Memory B cell (primary cell): ENCODE data around the gene CDC42BPB.

ENCODE experiments used
- ATAC-seq: fragments of 150-1000 bp; cut with Tn5 transposase; 2 replicates; pipeline ENCODE4 v1.10.0; 2021; ENCODE audit warnings: low read depth, mild to moderate bottlenecking, moderate library complexity
- DNase-seq, 2 donors: peaks; one replicate each; pipeline ENCODE4 v3.0.0; 2022; ENCODE audit warnings: low spot score in 2 of 2
- H3K27ac Mint-ChIP-seq: one replicate; pipeline ENCODE4 v1.8.0; 2022; ENCODE audit warnings: mild to moderate bottlenecking, moderate library complexity, mixed read lengths
- H3K27me3 Mint-ChIP-seq: one replicate; pipeline ENCODE4 v1.8.0; 2022; ENCODE audit warnings: mixed read lengths
- H3K36me3 Mint-ChIP-seq: one replicate; pipeline ENCODE4 v1.8.0; 2022; ENCODE audit warnings: mild to moderate bottlenecking, mixed read lengths
- H3K4me1 Mint-ChIP-seq: one replicate; pipeline ENCODE4 v1.8.0; 2022; ENCODE audit warnings: mixed read lengths
- H3K4me3 Mint-ChIP-seq: one replicate; pipeline ENCODE4 v1.8.0; 2022; ENCODE audit warnings: mild to moderate bottlenecking, moderate library complexity, mixed read lengths
- H3K9me3 Mint-ChIP-seq: one replicate; pipeline ENCODE4 v1.8.0; 2022; ENCODE audit warnings: mixed read lengths

Gene CDC42BPB

DNA sequence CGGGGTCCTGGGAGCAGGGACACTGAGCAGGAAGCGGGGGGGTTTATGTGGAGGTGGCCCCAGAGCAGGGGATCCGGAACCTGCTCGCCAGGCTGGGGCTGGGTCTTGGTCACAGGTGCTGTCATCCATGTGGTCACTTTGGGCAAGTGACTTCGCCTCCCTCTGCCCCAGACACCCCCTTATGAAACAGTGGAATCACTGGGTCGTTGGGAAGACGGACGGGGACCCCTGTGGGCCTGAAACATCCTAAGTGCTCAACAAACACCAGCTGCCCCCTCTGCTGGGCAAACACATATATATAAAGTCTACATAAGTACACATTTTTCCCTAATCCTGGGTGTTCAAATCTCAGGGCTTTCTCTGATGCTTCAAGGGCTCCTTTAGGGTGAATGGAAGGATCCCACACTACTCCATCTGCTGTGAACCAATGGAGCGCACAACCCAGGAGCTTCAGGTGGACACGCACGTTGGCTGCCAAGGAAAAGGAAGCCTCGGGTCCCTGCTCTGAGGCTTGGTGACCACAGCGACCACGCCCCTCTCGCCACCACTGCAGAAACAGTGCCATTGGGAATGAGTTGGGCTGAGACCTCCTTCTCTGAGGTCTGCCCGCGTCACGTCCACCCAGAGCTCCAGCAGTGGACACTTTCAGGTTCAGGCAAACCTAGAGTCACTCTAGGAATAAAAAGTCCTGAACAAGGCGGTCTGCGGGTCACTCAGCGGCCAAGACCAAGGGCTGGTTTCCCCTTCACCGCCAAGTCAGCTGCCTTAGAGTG is 54.6 kb downstream of the CDC42BPB start:
- ATAC-seq = no peak
- no peaks in the 10 kb centered on the region for H3K9me3 Mint-ChIP-seq
- DNase-seq = no peak
- H3K27ac Mint-ChIP-seq = peak overlapping the region; percentile 83
- no peak overlapping the region for H3K4me3 Mint-ChIP-seq
- H3K36me3 Mint-ChIP-seq = peaks cover 28% of the 10 kb centered on the region
- no peaks in the 10 kb centered on the region for H3K27me3 Mint-ChIP-seq
- H3K4me1 Mint-ChIP-seq = peaks cover 11% of the 10 kb centered on the region

DNA sequence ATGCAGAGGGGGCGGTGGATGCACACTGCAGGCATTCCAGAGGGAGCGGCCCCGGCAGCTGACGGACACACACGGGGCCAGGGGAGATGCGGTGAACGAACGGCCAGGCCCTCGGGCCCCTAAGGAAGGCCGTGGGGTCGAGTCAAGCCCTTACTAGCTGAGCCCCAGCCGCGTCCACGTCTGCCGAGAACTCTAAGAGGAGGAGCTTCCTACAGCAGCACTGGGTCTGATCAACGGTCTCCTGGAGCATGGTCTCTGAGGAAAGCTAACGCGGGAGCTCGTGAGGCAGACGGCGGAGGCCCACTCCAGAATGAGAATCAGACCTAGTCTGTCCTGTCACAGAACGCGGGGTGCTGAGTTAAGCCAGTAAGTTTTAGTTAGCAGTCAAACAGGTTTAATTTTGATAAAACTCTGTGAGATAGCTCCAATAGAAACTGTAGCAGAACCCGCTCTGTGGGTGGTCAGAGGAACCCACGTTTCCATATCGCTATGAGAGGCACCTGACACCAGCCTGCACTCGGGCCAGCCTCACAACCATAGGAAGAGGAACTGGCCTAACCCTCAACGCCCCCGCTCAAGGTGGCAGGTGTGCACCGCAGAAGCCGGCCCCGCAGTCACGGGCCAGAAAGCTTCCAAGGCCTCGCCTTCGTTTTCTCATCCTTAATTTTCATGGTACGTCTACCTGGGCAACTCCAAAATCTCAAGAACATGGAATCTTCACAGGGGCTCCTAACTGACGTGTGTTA is 55.5 kb downstream of the CDC42BPB start:
- peaks cover 12% of the 10 kb centered on the region for H3K4me1 Mint-ChIP-seq
- H3K4me3 Mint-ChIP-seq = peak overlapping the region; percentile 41
- H3K27ac Mint-ChIP-seq = peak overlapping the region; percentile 83
- H3K9me3 Mint-ChIP-seq = no peaks in the 10 kb centered on the region
- peak; percentile 30 to 40 for DNase-seq
- ATAC-seq = peak; percentile 99
- no peaks in the 10 kb centered on the region for H3K27me3 Mint-ChIP-seq
- peaks cover 23% of the 10 kb centered on the region for H3K36me3 Mint-ChIP-seq

DNA sequence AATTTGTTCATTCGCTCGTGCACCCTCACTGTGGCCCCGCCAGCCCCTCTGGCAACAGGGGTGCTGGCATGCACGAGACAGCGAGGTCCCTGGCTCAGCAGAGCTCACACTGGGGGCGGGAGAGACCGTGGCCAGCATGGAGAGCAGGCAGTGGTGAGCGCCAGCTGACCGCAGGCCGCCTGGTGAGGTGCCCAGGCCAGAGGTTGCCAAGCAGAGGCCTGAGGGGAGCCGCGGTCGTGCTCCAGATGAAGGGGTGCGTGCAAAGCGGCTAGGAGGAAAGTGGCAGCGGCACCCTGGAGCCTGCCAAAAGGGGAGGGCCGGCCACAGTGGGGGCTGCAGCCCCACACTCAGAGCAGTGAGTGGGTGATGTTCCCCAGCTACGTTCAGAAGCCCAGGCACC is 56.1 kb downstream of the CDC42BPB start:
- no peak overlapping the region for H3K4me3 Mint-ChIP-seq
- H3K36me3 Mint-ChIP-seq = peaks cover 23% of the 10 kb centered on the region
- ATAC-seq = no peak
- peak overlapping the region; percentile 57 for H3K27ac Mint-ChIP-seq
- DNase-seq = no peak
- H3K9me3 Mint-ChIP-seq = no peaks in the 10 kb centered on the region
- no peaks in the 10 kb centered on the region for H3K27me3 Mint-ChIP-seq
- peaks cover 11% of the 10 kb centered on the region for H3K4me1 Mint-ChIP-seq

DNA sequence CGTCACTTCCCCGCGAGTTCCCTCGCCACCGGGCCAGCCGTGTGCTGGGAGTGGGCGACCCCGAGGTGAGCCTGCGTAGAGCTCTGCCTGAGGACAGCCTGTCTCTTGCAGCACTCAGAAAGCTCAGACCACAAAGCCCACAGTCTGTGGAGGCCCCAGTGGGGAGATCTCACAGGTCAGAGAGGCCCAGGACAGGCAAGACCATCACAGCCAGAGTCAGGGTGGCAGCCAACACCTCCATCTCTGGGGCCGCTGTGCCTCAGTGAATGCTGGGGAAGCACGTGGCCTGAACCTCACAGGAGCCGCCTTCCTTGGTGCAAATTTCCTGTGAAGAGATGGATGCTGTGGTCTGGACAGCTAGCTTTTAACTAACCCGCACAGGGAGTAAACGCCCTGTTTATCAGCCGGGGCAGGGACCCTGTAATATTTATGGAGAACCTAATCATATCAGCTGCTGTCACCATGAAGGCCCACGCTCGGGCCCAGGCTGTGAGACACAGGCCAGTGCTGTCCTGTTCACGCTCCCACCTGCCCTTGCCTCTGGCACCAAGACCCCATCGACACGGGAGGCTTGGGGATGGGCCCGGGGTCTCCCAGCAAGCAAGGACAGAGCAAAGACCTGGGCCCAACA is 56.9 kb downstream of the CDC42BPB start:
- peaks cover 25% of the 10 kb centered on the region for H3K36me3 Mint-ChIP-seq

DNA sequence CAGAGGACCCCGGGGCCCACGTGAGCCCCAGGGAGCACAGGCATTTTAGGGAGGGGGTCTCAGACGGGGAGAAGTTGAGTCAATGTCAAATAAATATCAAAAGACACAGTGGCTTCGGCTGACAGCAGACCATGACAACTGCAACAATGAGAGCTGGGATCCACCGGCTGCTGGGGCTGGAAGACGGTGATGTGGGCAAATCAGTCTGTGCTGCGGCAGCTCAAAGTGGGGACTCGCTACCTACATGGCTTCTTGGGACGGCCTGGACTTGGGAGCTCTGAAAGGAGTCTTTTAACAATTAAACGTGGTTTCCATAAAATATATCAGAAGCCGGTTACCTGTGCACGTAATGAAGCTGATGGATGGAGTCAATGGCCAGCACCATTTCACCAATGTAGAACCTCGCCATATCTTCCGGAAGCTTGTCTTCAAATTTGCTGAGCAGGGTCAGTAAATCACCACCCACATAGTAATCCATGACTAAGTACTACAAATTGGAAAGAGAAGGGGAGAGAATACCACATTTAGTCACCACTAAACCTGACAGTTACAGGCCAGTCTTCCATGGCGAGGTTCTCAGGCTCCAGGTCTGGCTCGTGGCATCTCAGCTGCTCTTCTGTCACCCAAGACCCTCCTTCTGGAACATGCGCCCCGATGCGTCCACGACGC is 58.0 kb downstream of the CDC42BPB start:
- DNase-seq (no peak), ATAC-seq (no peak)
- Mint-ChIP-seq H3K36me3 (peaks cover 30% of the 10 kb centered on the region), H3K27ac (no peak overlapping the region), H3K9me3 (no peaks in the 10 kb centered on the region), H3K4me1 (peaks cover 11% of the 10 kb centered on the region), H3K27me3 (no peaks in the 10 kb centered on the region), H3K4me3 (no peak overlapping the region)

More for the DNA sequence above, 56.9 kb downstream of the CDC42BPB start:
- Mint-ChIP-seq H3K27me3 (no peaks in the 10 kb centered on the region), H3K9me3 (no peaks in the 10 kb centered on the region), H3K4me3 (no peak overlapping the region), H3K27ac (peak overlapping the region; percentile 57), H3K4me1 (peaks cover 11% of the 10 kb centered on the region)
- ATAC-seq (no peak), DNase-seq (no peak)

DNA sequence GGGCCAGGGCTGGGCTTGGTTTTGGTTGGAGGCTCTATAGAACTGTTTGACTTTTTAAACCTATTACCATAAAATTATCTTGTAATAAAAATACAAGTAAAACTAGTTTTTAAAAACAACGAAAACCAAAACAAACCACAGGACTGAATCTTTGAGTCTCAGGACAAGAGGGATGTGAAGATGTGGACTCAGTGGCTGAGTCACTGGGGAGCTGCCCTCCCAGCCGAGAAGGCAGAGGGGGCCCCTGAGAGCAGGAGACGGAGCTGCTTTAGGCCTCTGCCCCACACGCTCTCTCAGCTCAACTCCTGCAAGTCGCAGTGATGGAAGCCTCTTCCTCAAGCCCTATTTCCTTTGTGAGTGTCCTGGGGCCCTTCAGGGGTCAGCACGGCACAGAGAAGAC is 59.0 kb downstream of the CDC42BPB start:
- Mint-ChIP-seq H3K27me3 (no peaks in the 10 kb centered on the region), H3K36me3 (peaks cover 32% of the 10 kb centered on the region), H3K9me3 (no peaks in the 10 kb centered on the region), H3K4me3 (no peak overlapping the region), H3K27ac (no peak overlapping the region), H3K4me1 (peaks cover 11% of the 10 kb centered on the region)
- no peak for DNase-seq
- no peak for ATAC-seq

DNA sequence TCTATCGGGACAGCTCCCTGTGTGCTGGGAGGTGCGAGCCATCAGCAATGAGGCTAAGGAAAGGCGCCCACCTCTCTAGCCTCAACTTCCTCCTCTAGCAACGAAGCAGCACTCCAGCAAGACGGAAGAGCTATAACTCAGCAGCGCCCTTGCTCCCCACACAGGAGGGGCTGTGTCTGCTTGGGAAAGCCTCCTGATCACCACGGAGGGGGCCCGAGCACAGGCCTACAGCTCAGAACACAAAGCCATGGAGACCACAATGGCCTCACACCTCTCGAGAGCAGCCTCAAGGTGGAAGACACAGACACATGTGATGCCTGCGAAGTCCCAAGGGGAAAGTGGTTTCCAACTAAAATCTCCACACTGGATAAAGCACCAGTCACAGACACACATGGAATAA is 60.4 kb downstream of the CDC42BPB start:
- Mint-ChIP-seq H3K9me3 (no peaks in the 10 kb centered on the region), H3K27me3 (no peaks in the 10 kb centered on the region), H3K27ac (no peak overlapping the region), H3K36me3 (peaks cover 32% of the 10 kb centered on the region), H3K4me3 (no peak overlapping the region), H3K4me1 (peaks cover 6% of the 10 kb centered on the region)
- DNase-seq (no peak), ATAC-seq (no peak)

DNA sequence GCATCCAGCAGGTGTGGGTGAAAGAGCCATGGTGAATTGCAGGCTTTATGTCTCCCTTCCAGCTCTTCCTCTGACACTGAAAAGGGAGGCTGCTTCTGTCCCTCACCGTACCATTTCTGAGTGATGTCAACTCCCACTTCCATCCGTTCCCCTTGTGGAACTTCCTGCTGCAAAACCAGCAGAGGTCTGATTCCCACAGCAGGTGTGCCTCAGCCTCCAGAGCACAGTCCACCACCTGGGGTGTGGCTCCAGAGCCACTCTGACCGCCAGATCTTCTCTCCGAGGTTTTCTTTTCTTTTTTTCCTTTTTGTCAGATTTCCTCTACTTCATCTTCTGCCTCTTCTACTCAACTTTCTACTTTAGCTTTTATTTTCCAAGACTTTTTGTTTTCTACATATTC is 62.7 kb downstream of the CDC42BPB start:
- DNase-seq (no peak), ATAC-seq (no peak)
- Mint-ChIP-seq H3K4me3 (no peak overlapping the region), H3K9me3 (peaks cover 4% of the 10 kb centered on the region), H3K4me1 (peaks cover 13% of the 10 kb centered on the region), H3K36me3 (peaks cover 42% of the 10 kb centered on the region), H3K27me3 (no peaks in the 10 kb centered on the region), H3K27ac (no peak overlapping the region)

DNA sequence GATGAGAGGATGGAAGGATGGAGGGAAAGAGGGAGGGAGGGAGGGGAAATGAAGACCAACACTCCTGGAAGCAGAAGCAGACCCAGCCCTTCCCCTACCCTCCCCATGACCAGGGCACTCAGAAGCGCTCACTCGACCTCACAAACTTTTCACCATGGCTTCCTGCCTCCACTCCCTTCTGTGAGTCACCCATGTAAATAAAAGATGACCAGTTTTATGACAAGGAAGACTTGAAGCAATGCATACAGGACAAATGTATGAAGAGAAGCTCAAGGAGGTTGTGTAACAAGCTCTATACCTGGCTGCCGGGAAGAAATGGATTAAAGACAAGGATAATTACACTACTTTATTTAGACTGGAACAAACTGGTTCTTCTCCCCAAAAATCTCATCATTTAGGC is 63.8 kb downstream of the CDC42BPB start:
- no peak overlapping the region for H3K27ac Mint-ChIP-seq
- H3K9me3 Mint-ChIP-seq = peaks cover 4% of the 10 kb centered on the region
- ATAC-seq (no peak), DNase-seq (no peak)
- no peak overlapping the region for H3K4me3 Mint-ChIP-seq
- H3K36me3 Mint-ChIP-seq = peaks cover 43% of the 10 kb centered on the region
- peaks cover 13% of the 10 kb centered on the region for H3K4me1 Mint-ChIP-seq
- no peaks in the 10 kb centered on the region for H3K27me3 Mint-ChIP-seq

DNA sequence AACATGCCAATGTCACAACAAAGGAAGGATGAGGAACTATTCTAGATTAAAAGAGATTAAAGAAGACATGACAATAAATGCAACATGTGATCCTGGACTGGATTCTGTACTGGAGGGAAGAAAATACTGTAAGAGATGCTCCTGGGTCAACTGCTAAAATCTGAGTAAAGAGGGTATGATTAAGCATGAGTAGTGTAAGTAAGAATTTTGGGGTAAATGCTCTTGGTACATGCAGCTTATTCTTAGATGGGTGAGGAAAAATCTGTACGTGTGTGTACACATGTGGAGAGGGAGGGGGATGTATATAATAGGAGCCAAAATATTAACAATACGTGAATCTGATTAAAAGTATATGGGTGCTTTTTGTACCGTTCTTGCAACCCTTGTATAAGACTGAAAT is 66.0 kb downstream of the CDC42BPB start:
- no peak overlapping the region for H3K27ac Mint-ChIP-seq
- no peak for ATAC-seq
- H3K9me3 Mint-ChIP-seq = peaks cover 14% of the 10 kb centered on the region
- no peak for DNase-seq
- no peaks in the 10 kb centered on the region for H3K27me3 Mint-ChIP-seq
- H3K4me1 Mint-ChIP-seq = peaks cover 14% of the 10 kb centered on the region
- H3K36me3 Mint-ChIP-seq = peaks cover 52% of the 10 kb centered on the region
- no peak overlapping the region for H3K4me3 Mint-ChIP-seq

DNA sequence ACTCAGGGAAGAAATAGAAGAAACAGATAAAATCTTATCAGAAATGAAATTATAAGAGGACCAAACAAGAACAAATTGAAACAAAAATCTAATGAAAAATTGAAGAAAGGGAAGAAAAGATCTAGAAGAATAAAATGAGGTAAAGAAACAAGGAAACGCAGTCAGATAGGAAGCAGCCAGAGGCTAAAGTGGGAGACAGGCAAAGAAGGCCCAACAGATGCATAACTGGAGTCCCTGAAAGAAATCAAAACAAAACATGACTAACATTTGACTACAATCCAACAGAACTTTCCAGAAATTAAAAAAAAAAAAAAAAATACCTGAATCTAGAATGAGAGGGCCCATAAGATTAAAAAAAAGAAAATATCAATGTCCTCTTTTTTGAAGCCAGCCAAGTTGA is 69.3 kb downstream of the CDC42BPB start:
- no peak overlapping the region for H3K4me3 Mint-ChIP-seq
- no peak overlapping the region for H3K27ac Mint-ChIP-seq
- H3K27me3 Mint-ChIP-seq = no peaks in the 10 kb centered on the region
- no peak for ATAC-seq
- no peak for DNase-seq
- H3K9me3 Mint-ChIP-seq = peaks cover 14% of the 10 kb centered on the region
- H3K4me1 Mint-ChIP-seq = peaks cover 23% of the 10 kb centered on the region
- H3K36me3 Mint-ChIP-seq = peaks cover 58% of the 10 kb centered on the region

DNA sequence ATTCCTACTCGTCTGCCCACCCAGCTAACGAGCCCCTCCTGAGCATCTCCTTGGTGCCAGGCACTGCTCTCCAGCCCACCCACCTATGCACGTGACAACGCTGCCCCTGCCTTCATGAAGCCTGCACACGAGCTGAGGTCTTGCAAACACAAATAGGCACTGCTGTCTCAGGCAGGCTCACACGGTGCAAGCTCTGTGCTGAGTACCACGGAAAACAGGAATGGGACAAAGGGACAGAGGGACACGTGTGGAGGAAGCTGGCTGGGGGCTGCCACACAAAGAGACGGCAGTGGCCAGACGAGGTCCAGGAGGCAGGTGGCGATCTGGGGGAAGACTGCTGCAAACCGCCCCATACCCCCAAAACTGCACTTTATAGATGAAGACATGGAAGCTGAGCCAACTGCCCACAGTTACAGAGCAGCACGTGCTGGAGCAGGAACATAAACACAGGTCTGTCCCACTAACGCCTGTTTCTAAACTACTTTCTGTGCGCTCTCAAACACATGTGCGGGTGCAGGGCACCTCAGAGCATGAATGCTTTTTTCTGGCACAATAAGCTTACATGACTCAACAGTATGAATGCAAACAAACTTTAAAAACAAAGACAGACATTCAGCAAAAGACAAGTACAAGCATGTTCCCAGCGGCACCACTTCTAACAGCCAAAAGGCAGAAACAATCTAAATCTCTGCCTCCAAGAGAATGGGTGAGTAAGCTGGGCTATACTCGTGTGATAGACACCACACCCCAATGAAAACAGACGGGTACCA is 70.4 kb downstream of the CDC42BPB start:
- Mint-ChIP-seq H3K4me1 (peaks cover 23% of the 10 kb centered on the region), H3K27ac (no peak overlapping the region), H3K9me3 (peaks cover 14% of the 10 kb centered on the region), H3K4me3 (no peak overlapping the region), H3K36me3 (peaks cover 62% of the 10 kb centered on the region), H3K27me3 (no peaks in the 10 kb centered on the region)
- no peak for DNase-seq
- no peak for ATAC-seq

DNA sequence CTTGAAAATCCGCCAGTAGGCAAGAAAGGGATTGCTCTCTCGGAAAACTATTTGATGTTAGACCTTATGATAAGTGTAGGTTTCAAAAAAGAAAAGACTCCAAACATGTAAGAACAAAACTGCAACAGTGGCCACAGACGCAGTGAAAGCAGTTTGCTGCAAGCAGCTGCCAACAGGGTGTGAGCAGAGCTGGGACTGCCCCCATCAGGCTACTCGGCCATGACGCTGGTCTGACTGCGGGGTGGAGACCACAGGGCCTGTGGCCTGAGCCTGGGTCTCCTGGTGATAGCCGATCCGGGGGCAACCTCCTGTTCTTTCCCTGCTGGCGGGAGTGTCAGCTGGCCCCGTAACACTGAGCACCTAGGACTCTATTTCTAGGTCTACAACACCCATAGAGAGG is 71.7 kb downstream of the CDC42BPB start:
- peaks cover 16% of the 10 kb centered on the region for H3K4me1 Mint-ChIP-seq
- ATAC-seq (peak; percentile 49), DNase-seq (no peak)
- H3K36me3 Mint-ChIP-seq = peaks cover 65% of the 10 kb centered on the region
- H3K27ac Mint-ChIP-seq = no peak overlapping the region
- no peaks in the 10 kb centered on the region for H3K27me3 Mint-ChIP-seq
- no peak overlapping the region for H3K4me3 Mint-ChIP-seq
- peaks cover 14% of the 10 kb centered on the region for H3K9me3 Mint-ChIP-seq
